Stimulated activated CD4-positive, alpha-beta T cell treated with anti-CD3 and anti-CD28 coated beads, TNF-alpha, amount 100 ng/mL, for 1 hour (primary cell): ENCODE results near the gene PGM1.

Experiments
- DNase-seq, 3 donors: peaks; one replicate each; pipeline ENCODE4 v3.0.0-alpha.2; 2020; ENCODE audit warnings: low read depth in 3 of 3, low spot score in 1 of 3

Gene PGM1

DNA sequence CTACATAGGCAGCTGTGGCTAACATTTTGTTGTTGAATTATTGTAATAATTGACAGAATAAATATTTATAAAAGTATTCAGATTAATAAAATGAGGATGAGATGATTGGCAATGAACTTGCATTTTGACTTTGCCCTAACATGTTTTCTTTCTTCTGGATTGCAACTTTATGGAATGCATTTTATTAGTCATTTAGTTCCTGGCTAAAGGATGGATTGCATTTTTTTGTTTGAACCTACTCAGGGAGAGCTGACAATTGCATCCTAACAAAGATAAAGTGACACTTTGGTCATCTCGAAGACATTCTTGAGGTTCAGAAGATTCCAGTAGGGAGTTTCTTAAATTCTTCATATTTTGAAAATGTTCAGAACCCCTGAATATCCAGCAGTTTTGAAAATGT, 37.5 kb downstream of the PGM1 start:
- DNase-seq = no peak

DNA sequence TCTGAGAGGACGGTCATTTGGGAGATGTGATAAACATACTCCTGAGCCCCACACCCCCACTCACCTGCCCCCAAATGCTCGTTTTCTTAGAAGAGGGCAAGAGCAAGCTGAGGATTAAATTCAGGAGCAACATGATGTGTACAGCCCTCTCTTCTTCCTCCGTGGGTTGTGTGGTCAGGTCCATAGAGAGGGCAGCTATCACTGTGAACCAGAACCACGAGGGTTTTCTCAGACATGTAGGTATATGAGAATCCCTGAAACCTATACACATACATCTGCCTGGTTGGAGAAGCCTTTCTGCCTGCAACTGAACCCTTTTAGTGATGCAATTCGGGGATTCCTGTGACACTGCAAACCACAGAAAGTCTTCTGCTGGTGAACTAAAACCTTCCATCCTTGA, 38.9 kb downstream of the PGM1 start:
- no peak for DNase-seq

DNA sequence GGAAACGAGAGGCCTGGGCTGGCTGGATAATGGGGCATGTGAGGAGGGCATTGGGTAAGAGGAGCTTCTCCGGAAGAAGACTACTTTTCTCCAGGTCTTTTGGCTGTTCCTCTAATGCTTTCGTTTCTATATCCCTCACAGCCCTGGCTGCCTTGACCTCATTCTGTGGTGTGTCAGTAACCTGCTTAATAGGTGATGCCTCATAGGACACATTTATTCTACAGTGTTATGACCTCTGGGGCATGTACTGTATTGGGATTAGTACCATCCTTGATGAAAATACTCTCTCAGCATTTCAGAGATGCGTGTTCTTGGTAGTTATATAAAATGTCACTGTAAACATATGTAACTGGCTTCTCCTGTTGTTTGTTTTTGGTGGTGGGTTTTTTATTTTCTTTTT, 40.1 kb downstream of the PGM1 start:
- DNase-seq = no peak

DNA sequence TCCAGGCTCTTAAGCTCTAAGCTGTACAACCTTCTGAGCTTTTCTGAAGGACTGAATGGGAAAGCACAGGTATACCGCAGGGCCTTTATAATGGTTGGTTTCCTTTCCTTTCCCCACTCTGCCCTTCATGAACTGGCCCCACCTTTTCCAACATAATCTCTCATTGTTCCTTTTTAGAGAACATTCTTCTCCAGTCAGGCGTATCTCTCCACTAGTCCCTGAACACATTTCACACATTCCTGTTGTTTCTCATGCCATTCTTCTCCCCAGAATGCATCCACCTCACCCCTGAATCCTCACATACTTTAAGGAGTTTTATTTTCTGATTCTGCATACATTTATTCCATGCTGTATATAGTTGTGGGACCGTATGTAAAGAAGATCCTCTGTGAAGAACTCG, 41.3 kb downstream of the PGM1 start:
- DNase-seq = no peak

DNA sequence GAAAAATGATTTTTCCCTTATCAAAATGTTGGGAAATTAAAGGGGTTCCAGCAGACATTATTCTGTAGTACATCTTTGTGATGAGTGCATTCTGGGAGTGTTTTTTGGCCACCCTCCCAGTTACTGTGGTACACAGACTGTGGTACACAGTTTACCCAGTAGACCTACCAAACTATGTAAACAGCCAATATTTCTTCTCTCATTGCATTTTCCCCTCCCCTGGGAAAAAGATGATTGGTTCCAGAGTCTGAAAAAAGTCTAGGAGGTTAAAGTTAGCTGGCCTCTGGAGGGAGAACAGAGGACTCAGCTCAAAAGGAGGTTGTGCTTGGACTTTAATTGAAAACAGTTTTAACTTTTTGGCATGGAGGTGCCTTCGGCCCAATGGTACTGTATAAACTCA, 42.5 kb downstream of the PGM1 start:
- no peak for DNase-seq

DNA sequence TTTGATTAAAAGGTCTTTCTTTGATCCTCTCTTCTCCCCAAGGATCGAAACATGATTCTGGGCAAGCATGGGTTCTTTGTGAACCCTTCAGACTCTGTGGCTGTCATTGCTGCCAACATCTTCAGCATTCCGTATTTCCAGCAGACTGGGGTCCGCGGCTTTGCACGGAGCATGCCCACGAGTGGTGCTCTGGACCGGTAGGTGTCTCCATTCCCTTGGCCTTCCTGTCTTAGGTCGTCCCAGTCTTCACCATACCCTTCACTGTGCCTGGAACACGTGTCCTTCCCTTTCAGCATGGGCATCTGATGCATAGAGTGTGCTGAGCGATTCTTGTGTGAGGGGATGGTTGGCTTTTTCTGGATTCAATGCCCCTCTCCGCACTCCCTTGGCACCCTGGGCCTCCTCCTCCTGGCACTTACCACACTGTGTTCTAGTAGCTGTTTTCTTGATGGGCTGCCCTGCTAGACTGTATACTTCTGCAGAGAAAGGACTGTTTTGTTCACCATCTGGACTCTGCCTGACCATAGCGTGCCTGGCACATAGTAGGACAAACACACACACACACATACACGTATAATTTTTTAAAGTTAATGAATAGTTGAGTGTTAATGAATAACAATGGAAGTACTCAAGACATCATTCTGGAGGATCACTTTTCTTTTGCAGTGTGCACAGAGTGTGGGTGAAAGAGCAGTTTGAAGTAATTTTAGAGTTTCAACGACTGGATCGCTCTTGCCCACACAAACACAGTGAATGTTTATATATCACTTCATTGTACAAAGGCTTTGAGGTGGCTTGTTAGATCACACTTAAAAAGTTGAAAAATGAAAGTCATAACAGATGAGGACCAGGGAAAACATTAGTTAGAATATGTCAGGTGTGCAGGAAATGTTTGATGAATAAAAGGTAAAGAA, 43.2 kb downstream of the PGM1 start:
- no peak for DNase-seq

DNA sequence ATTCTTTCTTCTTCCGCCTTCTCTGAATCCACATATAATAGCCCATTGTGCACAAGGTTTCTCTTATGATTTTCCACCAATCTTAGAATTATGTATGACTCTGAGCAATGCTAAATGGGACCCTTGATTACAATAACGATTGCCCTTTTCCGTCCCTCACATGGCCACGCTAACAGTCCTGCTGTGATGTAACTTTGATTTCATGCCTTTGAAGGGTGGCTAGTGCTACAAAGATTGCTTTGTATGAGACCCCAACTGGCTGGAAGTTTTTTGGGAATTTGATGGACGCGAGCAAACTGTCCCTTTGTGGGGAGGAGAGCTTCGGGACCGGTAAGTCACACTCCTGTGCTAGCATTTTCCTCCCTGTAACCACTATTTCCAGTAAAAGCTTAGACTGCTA, 45.3 kb downstream of the PGM1 start:
- DNase-seq = no peak

DNA sequence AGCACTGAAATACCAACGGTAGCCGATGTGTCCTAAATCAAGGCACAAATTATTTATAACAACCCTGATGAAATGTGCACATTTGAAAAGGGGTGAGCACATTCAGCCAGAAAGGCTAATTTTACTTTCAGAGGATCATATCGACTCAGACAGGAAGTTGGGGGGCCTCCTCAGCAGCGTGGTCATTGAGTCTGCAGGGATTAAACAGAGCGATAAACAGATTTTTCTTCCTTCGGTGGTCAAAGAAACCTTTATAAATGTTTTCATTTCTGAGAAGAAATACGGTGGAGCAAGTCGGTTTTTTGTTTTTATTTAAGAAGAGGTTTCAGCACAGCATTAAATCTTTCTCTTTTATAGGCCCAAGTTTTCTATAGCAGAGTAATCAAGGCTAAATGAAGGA, 45.7 kb downstream of the PGM1 start:
- no peak for DNase-seq

DNA sequence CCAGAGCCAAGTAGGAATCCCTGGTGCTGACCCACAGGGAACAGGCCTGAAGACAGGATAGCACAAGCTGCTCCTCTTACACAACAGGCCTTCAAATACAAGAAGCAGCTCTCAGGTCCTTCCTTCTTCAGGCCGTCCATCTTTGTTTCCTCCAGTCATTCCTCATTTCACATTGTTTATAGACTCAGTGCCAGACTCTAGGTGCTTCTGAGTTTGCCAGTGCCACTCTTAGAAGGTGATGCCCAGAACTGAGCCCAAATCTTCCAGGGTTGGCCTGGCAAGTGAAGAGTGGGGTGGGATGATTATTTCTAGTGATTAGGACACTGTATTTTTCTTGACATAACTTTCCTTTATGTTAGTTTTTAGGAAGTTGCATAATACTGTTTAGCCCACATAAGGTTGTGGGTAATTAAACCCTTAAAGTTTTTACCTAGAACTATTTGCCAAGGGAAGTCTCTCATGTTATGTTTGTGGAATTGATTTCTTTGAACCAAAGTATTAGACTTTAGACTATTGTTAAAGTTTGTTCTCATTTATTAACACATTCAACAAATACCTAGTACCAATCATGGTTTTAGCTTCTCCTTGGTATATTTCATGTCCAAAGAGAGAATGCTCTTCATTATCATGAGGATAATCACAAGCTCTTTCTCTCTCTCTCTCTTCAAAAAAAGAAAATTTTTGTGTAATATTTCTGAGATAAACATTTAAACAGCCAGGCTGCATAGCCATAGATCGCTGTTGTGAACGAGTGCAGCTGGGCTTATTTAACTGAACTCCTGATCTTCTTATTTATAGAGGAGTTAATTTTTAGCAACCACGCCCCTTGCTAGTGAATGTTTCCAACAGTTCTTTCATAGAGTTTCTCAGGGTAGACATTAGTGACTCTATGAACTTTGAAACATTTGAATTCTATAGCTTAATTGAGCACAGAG, 47.7 kb downstream of the PGM1 start:
- no peak for DNase-seq

DNA sequence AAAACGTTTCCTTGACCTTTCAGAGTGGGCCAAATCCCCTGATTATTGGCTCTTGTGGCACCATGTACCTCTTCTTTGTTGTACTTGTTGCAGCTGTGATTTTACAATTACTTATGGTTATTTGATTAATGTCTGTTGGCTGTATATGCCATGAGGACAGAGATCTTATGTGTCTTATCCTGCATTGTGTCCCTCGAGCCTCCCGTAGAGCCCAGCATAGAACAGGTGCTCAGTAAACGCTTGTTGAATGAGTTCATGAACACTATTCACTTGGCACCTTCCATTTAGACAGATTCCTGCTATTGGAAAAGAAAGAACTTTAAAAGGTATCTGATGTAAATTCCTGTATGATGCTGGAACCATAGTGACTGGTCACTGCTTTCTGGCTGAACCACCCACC, 48.4 kb downstream of the PGM1 start:
- no peak for DNase-seq

DNA sequence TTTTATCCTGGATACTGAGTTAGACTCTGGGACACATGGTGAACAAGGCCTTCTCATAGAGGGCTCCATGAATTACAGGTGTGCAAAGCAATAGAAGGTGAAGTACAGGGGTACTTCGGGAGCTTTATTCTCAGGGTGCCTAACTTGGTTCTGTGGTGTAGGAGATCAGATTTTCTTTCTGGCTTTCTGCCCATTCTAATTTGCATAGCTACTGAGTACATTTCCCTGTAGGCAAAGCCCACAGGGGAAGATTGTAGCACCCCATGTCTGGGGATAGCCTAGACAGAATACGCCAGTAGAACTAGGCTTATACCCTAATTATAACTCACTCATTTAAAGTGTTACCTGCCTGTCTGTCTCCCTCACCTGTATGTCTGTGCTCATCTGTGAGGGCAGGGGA, 49.7 kb downstream of the PGM1 start:
- DNase-seq = no peak

DNA sequence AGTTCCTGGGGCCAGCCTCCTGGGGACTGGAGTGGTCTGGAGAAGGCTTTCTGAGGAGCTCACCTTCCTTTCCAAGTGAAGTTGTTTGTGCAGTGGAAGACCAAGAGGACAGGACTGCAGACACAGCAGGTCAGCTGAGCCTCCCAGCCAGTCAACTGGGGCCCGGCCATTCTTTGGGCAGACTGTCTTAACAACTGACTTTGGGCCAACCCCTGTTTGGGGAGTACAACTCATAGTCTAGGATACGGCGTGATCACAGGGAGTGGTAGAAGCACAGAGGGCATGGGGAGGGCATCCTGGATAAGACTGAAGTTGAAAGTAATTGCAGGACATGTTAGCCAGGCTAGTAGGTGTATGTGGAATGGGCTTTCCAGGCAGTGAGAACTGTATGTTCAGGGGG, 50.3 kb downstream of the PGM1 start:
- no peak for DNase-seq

DNA sequence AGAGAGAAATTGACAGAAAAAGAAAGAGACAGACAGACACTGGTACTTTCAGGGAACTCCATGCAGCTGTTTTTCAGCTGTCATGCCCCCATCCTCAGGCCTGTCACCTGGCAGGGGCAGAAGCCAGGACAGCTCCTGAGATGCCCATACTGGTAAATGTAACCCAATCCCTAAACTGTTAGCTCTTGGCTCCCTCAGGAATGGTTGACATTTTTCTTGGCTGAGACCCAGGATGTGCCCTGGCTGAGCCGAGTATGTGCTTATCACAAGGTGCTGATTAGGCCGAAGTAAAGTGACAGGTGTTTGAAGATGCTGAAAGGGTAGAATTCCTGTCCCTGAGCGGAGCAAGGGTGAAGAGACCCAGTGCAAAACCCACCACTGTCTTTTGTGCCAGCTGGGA, 50.7 kb downstream of the PGM1 start:
- no peak for DNase-seq

DNA sequence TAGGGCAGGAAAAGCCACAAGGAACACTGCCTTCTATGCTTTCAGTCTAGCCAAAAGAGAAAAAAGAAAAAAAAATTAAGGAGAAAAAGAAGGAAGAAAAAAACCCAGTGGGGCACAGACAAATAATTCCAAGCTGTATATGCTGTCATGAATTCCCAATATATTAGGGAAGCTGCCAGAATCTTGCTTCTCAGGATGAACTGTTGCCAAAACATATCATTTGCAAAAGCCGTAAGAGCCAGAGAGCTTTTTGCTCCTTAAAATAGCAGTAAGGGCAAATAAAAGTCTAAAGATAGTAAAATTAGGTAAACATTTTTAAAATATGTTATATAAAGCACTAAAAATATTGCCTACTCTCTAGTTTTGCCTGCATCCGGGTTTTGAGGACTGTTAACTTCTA, 52.1 kb downstream of the PGM1 start:
- no peak for DNase-seq

DNA sequence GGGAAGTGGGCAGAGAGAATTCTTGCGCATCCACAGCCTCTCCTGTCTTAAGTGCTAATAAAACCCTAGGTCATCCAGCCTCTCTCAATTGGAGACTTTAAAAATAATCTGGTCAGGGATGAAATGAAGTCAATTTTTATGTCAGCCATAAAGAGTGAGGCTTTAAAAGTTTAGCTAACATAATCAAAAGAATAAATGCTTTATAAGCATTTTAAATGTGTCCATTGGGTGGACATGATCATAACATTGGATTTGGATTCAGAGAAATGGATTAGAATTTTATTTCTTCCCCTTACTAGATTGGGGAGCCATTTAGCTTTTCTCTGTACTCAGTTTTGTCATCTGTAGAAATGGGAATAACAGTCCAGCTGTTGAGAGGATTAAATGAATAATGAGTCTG, 55.5 kb downstream of the PGM1 start:
- no peak for DNase-seq

DNA sequence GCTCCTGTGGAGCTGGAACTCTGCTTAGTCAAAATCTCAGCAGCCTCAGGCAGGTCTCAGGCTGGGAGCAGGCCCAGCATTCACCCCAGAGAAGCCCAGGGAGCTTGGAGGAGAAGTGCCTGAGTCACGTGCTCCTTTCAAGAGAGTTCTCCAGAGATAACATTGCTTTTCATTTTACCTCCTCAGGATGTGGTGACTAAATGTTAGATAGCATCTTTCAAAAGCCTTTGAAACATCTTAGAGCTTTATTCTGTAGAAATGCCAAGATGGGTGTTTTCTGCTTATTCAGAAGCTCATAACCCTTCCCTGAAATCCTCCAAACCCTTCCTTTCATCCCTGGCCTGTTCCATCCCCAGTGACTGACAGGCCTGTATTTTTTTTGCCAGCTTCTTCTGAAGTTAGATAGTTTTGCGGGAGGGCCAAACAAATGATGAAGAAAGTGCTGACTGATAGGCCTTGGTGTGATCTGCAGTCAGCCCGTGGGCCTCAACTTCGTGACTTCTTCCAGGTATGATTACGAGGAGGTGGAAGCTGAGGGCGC, 58.0 kb downstream of the PGM1 start:
- DNase-seq = peak in 1 of 3 donors; percentile 3

DNA sequence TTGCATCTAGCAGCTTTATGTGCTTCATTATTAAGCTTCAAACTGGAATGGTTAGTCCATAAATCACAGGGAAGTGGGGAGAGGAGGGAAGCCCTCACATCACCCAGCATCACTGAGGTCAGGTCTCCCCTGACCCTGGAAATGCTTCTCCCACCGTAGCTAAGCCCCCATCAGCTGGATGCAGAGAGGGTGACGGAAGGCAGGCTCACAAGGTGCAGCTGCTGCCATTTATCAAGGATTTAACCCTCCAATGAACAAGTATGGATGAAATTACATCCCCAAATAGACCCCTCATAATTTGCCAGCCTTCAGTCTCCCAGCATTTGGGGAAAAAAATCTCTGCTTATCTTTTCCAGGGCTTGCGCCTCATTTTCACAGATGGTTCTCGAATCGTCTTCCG, 60.8 kb downstream of the PGM1 start:
- DNase-seq = no peak

DNA sequence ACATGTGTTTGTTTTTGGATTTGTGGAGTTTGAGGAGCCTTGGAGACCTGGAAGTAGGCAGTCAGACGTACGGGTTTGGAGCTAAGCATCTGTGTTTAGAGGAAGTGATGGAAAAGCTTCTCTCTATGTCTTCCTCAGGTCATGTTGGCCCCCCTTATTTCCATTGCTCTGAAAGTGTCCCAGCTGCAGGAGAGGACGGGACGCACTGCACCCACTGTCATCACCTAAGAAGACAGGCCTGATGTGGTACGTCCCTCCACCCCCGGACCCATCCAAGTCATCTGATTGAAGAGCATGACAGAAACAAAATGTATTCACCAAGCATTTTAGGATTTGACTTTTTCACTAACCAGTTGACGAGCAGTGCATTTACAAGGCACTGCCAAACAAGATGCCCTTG, 66.2 kb downstream of the PGM1 start:
- no peak for DNase-seq

DNA sequence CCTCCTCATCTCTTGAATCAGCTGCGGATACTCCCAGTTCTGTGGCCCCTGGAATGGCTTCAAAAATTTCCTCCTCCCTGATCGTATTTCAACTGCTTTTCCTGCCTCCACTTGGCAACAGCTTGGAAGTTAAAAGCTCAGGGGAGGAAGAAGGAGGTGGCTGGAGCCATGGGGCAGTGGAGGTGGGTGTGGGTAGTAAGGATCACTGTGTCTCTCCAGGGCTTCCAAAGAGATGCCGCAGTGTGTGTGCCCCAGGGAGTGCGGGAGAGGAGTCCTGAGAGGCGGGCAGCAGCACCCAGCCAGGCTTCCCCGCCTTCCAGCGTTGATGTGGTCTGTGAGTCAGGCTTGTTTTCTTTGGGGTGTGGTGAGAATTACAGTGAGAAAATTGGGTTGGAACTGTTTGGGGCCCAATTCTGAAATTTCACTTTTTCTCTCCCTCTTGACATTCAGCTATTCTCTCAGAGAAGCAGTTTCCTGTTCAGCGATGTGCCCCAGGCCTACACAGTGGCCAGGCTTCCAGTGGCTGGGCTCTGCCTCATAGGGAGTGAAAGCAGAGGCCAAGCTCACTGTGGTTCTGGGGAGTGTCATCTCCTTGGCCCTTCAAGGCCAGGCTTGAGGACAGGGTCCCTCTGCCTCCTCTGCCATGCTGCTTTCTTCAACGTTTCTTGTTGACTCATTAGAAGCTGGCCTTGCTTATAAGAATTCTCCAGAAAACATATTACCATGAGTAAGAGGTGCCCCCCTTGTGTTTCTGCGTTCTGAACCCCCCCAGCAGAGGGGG, 69.0 kb downstream of the PGM1 start:
- DNase-seq = no peak

DNA sequence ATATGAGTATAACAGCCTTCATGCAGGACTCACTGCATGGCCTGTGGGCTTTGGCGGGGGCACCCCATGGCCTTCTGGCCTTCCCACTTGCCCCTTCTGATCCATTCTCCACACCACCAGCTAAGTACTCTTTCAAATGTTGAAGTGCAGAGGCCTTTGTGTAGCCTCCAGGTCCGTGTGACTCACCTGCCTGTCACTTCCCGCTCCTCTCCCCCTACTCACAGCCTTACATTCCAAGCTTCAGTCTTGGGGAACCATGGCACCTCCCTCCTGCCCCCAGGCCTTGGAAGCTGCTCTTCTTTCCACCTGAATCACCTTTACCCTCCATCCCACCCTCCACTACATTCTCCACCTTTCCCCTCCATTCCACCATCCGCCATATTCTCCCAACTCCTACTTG, 69.6 kb downstream of the PGM1 start:
- no peak for DNase-seq

DNA sequence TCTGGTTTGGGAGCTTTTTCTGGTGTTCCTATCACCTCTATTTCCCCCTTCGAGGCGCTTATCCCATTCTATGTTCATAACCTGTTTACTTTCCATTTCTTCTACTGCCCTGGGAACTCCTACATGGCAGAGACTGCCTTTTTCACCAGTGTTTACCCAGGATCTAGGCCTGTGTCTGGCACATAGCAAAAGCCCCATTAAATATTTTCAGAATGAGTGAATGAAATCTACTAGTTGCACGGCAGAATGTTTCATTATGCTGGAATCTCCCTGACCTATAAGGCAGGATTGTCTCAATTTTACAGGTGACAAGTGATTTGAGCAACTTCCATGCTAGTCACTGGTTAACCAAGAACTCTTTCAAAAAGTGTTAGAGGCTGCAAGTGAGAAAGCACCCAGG, 70.1 kb downstream of the PGM1 start:
- DNase-seq = no peak
